IMR-90 (cell line): ENCODE measurements around the gene IL23A. TPM values are rescaled to one million over a fixed set of nuclear protein-coding genes. Genes with fewer than 3 reads are reported as not detected.

Source experiments
- ATAC-seq: fragments of 200-7000 bp; cut with Tn5 transposase; 2 replicates; pipeline ENCODE4 v1.9.1; 2020; ENCODE audit warnings: low read depth, mild to moderate bottlenecking, moderate library complexity
- BruUV-seq: library from RNA; stranded (reverse); fragments of 400-500 nt; replicated peaks from 2 replicates; lab custom pipeline; 2021; lab: Mats Ljungman, UMichigan
- CTCF ChIA-PET: fragments of 300-600 bp; formaldehyde crosslinking; extraction: SDS; loops from one replicate; lab custom pipeline; 2021; ENCODE audit warnings: antibody characterized with exemption; lab: Yijun Ruan, JAX
- POLR2A ChIA-PET: fragments of 300-600 bp; sonication (Branson Sonifier 250); formaldehyde crosslinking; loops from one replicate; lab custom pipeline; 2022; ENCODE audit warnings: antibody characterized with exemption; ENCODE audit not compliant: unreplicated experiment; lab: Charles Lee
- DNase-seq: peaks from one replicate; pipeline ENCODE4 v3.0.0; 2013
- H2AFZ ChIP-seq: replicated peaks from 2 replicates; pipeline ENCODE3; 2013; ENCODE audit warnings: low read length, mild to moderate bottlenecking; ENCODE audit not compliant: poor library complexity
- H2AK5ac ChIP-seq: 2 replicates; pipeline ENCODE4 v1.6.1; 2013; ENCODE audit warnings: low read depth, low read length, inconsistent platforms
- H2AK9ac ChIP-seq: replicated peaks from 2 replicates; pipeline ENCODE3; 2013; ENCODE audit warnings: mild to moderate bottlenecking, low read depth, low read length, moderate library complexity; ENCODE audit not compliant: poor library complexity
- H2BK120ac ChIP-seq: 2 replicates; pipeline ENCODE4 v1.6.1; 2013; ENCODE audit warnings: low read depth, low read length, inconsistent platforms
- H2BK15ac ChIP-seq: 3 replicates; pipeline ENCODE4 v1.6.1; 2013; ENCODE audit warnings: low read depth, low read length, inconsistent platforms
- H2BK20ac ChIP-seq: 2 replicates; pipeline ENCODE4 v1.6.1; 2013; ENCODE audit warnings: low read depth, mild to moderate bottlenecking, inconsistent platforms, low read length, moderate library complexity
- H2BK5ac ChIP-seq: 2 replicates; pipeline ENCODE4 v1.6.1; 2013; ENCODE audit warnings: mild to moderate bottlenecking, low read depth, low read length, inconsistent platforms; ENCODE audit not compliant: poor library complexity, severe bottlenecking
- H3K14ac ChIP-seq: replicated peaks from 2 replicates; pipeline ENCODE4 v1.6.1; 2013; ENCODE audit warnings: low read depth, low read length, inconsistent platforms
- H3K18ac ChIP-seq: 2 replicates; pipeline ENCODE4 v1.6.1; 2013; ENCODE audit warnings: low read depth, low read length, control low read depth
- H3K23ac ChIP-seq: 2 replicates; pipeline ENCODE4 v1.6.1; 2013; ENCODE audit warnings: low read depth, low read length, inconsistent platforms
- H3K27ac ChIP-seq: 2 replicates; pipeline ENCODE4 v1.5.1; 2013; ENCODE audit warnings: mild to moderate bottlenecking, control low read depth, low read length; ENCODE audit not compliant: insufficient read depth
- H3K27me3 ChIP-seq: 2 replicates; pipeline ENCODE4 v1.6.1; 2013; ENCODE audit warnings: low read length; ENCODE audit not compliant: control insufficient read depth, insufficient read depth
- H3K36me3 ChIP-seq: 2 replicates; pipeline ENCODE4 v1.6.1; 2013; ENCODE audit warnings: low read length, mixed read lengths; ENCODE audit not compliant: control insufficient read depth, insufficient read depth
- H3K4ac ChIP-seq: 2 replicates; pipeline ENCODE4 v1.6.1; 2013; ENCODE audit warnings: low read depth, low read length, inconsistent platforms
- H3K4me1 ChIP-seq: 2 replicates; pipeline ENCODE4 v1.6.1; 2013; ENCODE audit warnings: low read length, mixed read lengths; ENCODE audit not compliant: control insufficient read depth, insufficient read depth
- H3K4me2 ChIP-seq: 2 replicates; pipeline ENCODE4 v1.6.1; 2013; ENCODE audit warnings: low read depth, mild to moderate bottlenecking, control low read depth, low read length, moderate library complexity
- H3K4me3 ChIP-seq: 2 replicates; pipeline ENCODE4 v1.5.1; 2013; ENCODE audit warnings: low read depth, mild to moderate bottlenecking, control low read depth, low read length, moderate library complexity; ENCODE audit not compliant: insufficient read depth
- H3K56ac ChIP-seq: 2 replicates; pipeline ENCODE4 v1.6.1; 2013; ENCODE audit warnings: low read length, inconsistent platforms; ENCODE audit not compliant: insufficient read depth; ENCODE audit errors: extremely low read depth
- H3K79me1 ChIP-seq, 2 experiments: 2 replicates each; pipeline ENCODE4 v1.6.1; 2013; ENCODE audit warnings: low read length in 2 of 2, inconsistent platforms in 1 of 2, low read depth in 1 of 2
- H3K9ac ChIP-seq: 2 replicates; pipeline ENCODE4 v1.6.1; 2013; ENCODE audit warnings: low read depth, low read length, control low read depth
- H3K9me1 ChIP-seq: 2 replicates; pipeline ENCODE4 v1.6.1; 2013; ENCODE audit warnings: low read length, inconsistent platforms; ENCODE audit not compliant: insufficient read depth
- H3K9me3 ChIP-seq: 2 replicates; pipeline ENCODE4 v1.6.1; 2013; ENCODE audit warnings: low read length; ENCODE audit not compliant: control insufficient read depth, insufficient read depth
- H4K20me1 ChIP-seq: 2 replicates; pipeline ENCODE4 v1.6.1; 2013; ENCODE audit warnings: low read length, inconsistent platforms; ENCODE audit not compliant: insufficient read depth
- H4K5ac ChIP-seq: 2 replicates; pipeline ENCODE4 v1.6.1; 2013; ENCODE audit warnings: mild to moderate bottlenecking, low read depth, low read length, control low read depth
- H4K8ac ChIP-seq, 2 experiments: 2 replicates each; pipeline ENCODE4 v1.6.1; 2013; ENCODE audit warnings: low read depth in 2 of 2, low read length in 2 of 2, control low read depth in 1 of 2, inconsistent platforms in 1 of 2
- H4K91ac ChIP-seq: 2 replicates; pipeline ENCODE4 v1.6.1; 2013; ENCODE audit warnings: low read depth, low read length, inconsistent platforms; ENCODE audit not compliant: insufficient read depth
- BHLHE40 ChIP-seq: fragments of 150-350 bp; IDR thresholded peaks from 2 replicates; pipeline ENCODE4 v1.6.1; 2016; ENCODE audit warnings: mild to moderate bottlenecking, low read depth, low read length
- CEBPB ChIP-seq: IDR thresholded peaks from 2 replicates; pipeline ENCODE4 v1.6.1; 2012; ENCODE audit warnings: low read depth, low read length, improper control_type of control experiment
- MAZ ChIP-seq: IDR thresholded peaks from 2 replicates; pipeline ENCODE4 v1.6.1; 2012; ENCODE audit warnings: low read depth, mild to moderate bottlenecking, low read length, improper control_type of control experiment, moderate library complexity, borderline replicate concordance
- MXI1 ChIP-seq: IDR thresholded peaks from 2 replicates; pipeline ENCODE4 v1.6.1; 2012; ENCODE audit warnings: low read depth, mild to moderate bottlenecking, low read length, moderate library complexity, borderline replicate concordance
- RAD21 ChIP-seq: IDR thresholded peaks from 2 replicates; pipeline ENCODE4 v1.6.1; 2012; ENCODE audit warnings: low read length, improper control_type of control experiment
- SMC3 ChIP-seq: fragments of 150-350 bp; IDR thresholded peaks from 2 replicates; pipeline ENCODE4 v1.6.1; 2016; ENCODE audit warnings: low read depth, mild to moderate bottlenecking, antibody characterized with exemption, low read length, moderate library complexity
- USF2 ChIP-seq: fragments of 150-350 bp; IDR thresholded peaks from 2 replicates; pipeline ENCODE4 v1.6.1; 2017; ENCODE audit warnings: mild to moderate bottlenecking, antibody characterized with exemption, low read length, low read depth
- WGBS, 2 experiments: methylation state at CpG; one replicate each; pipeline versions ENCODE4 v1.1.5 to v1.1.7; 2013; ENCODE audit warnings: missing lambda C conversion rate in 2 of 2; ENCODE audit not compliant: insufficient read length in 1 of 2; ENCODE audit errors: extremely low coverage in 2 of 2; 5-methylcytosine and 5-hydroxymethylcytosine counted together
- dilution Hi-C: fragments of 300-500 bp; cut with HindIII; formaldehyde crosslinking; loops from one replicate; pipeline ENCODE4 v1.14.3; 2018; ENCODE audit warnings: low sequenced_read_pairs; ENCODE audit not compliant: unreplicated experiment
- in situ Hi-C: fragments of 300-500 bp; cut with MboI; formaldehyde crosslinking; loops from 3 replicates; pipeline ENCODE4 v1.14.3; 2019; ENCODE audit warnings: low sequenced_read_pairs, inconsistent platforms, mixed read lengths
- intact Hi-C: fragments of 100-400 bp; cut with micrococcal nuclease; formaldehyde crosslinking; loops from 2 replicates; pipeline ENCODE4 v1.10.0; 2022
- microRNA-seq, 2 experiments: library from miRNA; stranded (forward) in 1 of 2; unstranded in 1 of 2; fragments of 10-50 nt in 1 of 2; fragments of <30 nt in 1 of 2; gene quantifications in 1 of 2; microRNA quantifications in 1 of 2; one replicate each; pipeline versions ENCODE3 to v1.1.0; 2013 to 2020; ENCODE audit not compliant: insufficient read depth in 1 of 2, insufficient read length in 1 of 2, unreplicated experiment in 1 of 2
- polyA plus RNA-seq, 3 experiments: library from polyadenylated mRNA; depleted of rRNA; stranded (reverse); fragments of >200 nt; gene quantifications; 2 replicates each; pipeline ENCODE4 v1.2.3, GENCODE V29; 2012; ENCODE audit warnings: low replicate concordance in 1 of 3
- small RNA-seq, 5 experiments: library from RNA; depleted of rRNA; stranded (forward); fragments of <200 nt; gene quantifications; one replicate each; pipeline ENCODE3, GENCODE V24; 2012
- total RNA-seq: library from RNA; depleted of rRNA; stranded (reverse); fragments of >200 nt; gene quantifications from 2 replicates; pipeline ENCODE4 v1.2.3, GENCODE V29; 2012; rRNA removed

IL23A gene
- total and polyA plus RNA-seq, 2 of the 4 experiments (the other 2 are of a cell fraction): 0.55 TPM; not detected in 1

- dilution Hi-C loops: no loop called here
- DNase-seq (no peak), ATAC-seq (no peak)
- Histone ChIP-seq H2AK9ac (no peak overlapping the region), H2BK120ac (0 out of 2 replicates have a peak overlapping the region, but pooled peaks have one; percentile 7), H3K4ac (no peak overlapping the region), H4K5ac (no peak overlapping the region), H4K91ac (no peak overlapping the region), H4K8ac (no peak overlapping the region), H2BK20ac (no peak overlapping the region), H3K18ac (no peak overlapping the region), H3K27me3 (no peaks in the 10 kb centered on the region; the same call in 1 of the 2 replicates), H3K9ac (no peak overlapping the region), H2BK15ac (no peak overlapping the region), H3K9me3 (no peaks in the 10 kb centered on the region), H3K14ac (no peak overlapping the region), H3K4me3 (no peak overlapping the region), H3K4me2 (no peak overlapping the region), H2AFZ (no peak overlapping the region), H3K36me3 (no peaks in the 10 kb centered on the region), H3K27ac (no peak overlapping the region), H2AK5ac (no peak overlapping the region), H3K9me1 (peaks cover 3% of the 10 kb centered on the region; the same call in 1 of the 2 replicates), H3K79me1 (no peaks in the 10 kb centered on the region), H4K20me1 (no peaks in the 10 kb centered on the region), H3K4me1 (peaks cover 9% of the 10 kb centered on the region), H3K56ac (no peak overlapping the region), H2BK5ac (no peak overlapping the region), H3K23ac (no peak overlapping the region)
- ChIA-PET CTCF (no interaction called here), POLR2A (no interaction called here)
- no TSS peak for BruUV-seq
- in situ Hi-C loops: no loop called here
- WGBS, 2 experiments: 100% methylated on average over 1 of the region's 5 CpGs; no CpG with 5 or more reads in 1 of the 2 experiments
- no peak for TF ChIP-seq BHLHE40
- no peak for TF ChIP-seq CEBPB
- no peak for TF ChIP-seq USF2
- no peak for TF ChIP-seq MAZ
- TF ChIP-seq SMC3: no peak
- no peak for TF ChIP-seq MXI1
- TF ChIP-seq RAD21: no peak
- intact Hi-C loops: loop anchor here (5.0 kb wide), 1 partner anchor 48 kb away; no protein-coding TSS in a partner anchor
These were observed 50.7 kb downstream of the IL23A start for GRCh38 chr12:56389412-56389811.

Small RNA genes lying within 50 kb of the gene (microRNA-seq; reads per million reads assigned to microRNA genes)
- gene RNU7-40P (ENCODE audit: insufficient read depth, insufficient read length): not detected

Small RNA genes lying within 50 kb of the gene (small RNA-seq; reads per million reads assigned to genes)
- 0 to 3.0 (median 0.15) reads per million in 5 experiments for gene RNU7-40P

Other genes with a start within 250 kb of the IL23A start
- gene PA2G4, start 234.3 kb upstream of the IL23A start, total RNA-seq: 198 and 251 TPM in 2 replicates
- 158 and 166 TPM in 2 replicates for gene PA2G4, start 234.3 kb upstream of the IL23A start, polyA plus RNA-seq (2012; rRNA removed)
- gene RPL41, start 222.3 kb upstream of the IL23A start, total RNA-seq: 1,119 and 1,341 TPM in 2 replicates
- gene RPL41, start 222.3 kb upstream of the IL23A start, polyA plus RNA-seq (2012; rRNA removed): 8,623 and 9,394 TPM in 2 replicates
- 3.3 and 3.6 TPM in 2 replicates for gene ZC3H10, start 220.6 kb upstream of the IL23A start, total RNA-seq
- gene ZC3H10, start 220.6 kb upstream of the IL23A start, polyA plus RNA-seq (2012; rRNA removed): 1.1 and 1.5 TPM in 2 replicates
- gene ESYT1, start 210.6 kb upstream of the IL23A start, total RNA-seq: 137 and 150 TPM in 2 replicates
- gene ESYT1, start 210.6 kb upstream of the IL23A start, polyA plus RNA-seq (2012; rRNA removed): 153 and 157 TPM in 2 replicates
- 78.3 and 90.0 TPM in 2 replicates for gene MYL6B, start 186.3 kb upstream of the IL23A start, total RNA-seq
- gene MYL6B, start 186.3 kb upstream of the IL23A start, polyA plus RNA-seq (2012; rRNA removed): 112 and 117 TPM in 2 replicates
- gene MYL6, start 180.5 kb upstream of the IL23A start, total RNA-seq: 4,816 and 6,155 TPM in 2 replicates
- gene MYL6, start 180.5 kb upstream of the IL23A start, polyA plus RNA-seq (2012; rRNA removed): 6,979 and 8,569 TPM in 2 replicates
- 41.4 and 42.3 TPM in 2 replicates for gene SMARCC2, start 149.4 kb upstream of the IL23A start, total RNA-seq
- 43.8 and 44.3 TPM in 2 replicates for gene SMARCC2, start 149.4 kb upstream of the IL23A start, polyA plus RNA-seq (2012; rRNA removed)
- gene RNF41, start 117.0 kb upstream of the IL23A start, total RNA-seq: 191 and 272 TPM in 2 replicates
- 112 and 125 TPM in 2 replicates for gene RNF41, start 117.0 kb upstream of the IL23A start, polyA plus RNA-seq (2012; rRNA removed)
- gene NABP2, start 114.5 kb upstream of the IL23A start, total RNA-seq: 29.2 and 31.4 TPM in 2 replicates
- gene NABP2, start 114.5 kb upstream of the IL23A start, polyA plus RNA-seq (2012; rRNA removed): 37.4 and 42.5 TPM in 2 replicates
- not detected in 2 replicates for gene SLC39A5, start 108.8 kb upstream of the IL23A start, total RNA-seq
- gene SLC39A5, start 108.8 kb upstream of the IL23A start, polyA plus RNA-seq (2012; rRNA removed): not detected in 2 replicates
- gene ANKRD52, start 80.5 kb upstream of the IL23A start, total RNA-seq: 15.4 and 16.1 TPM in 2 replicates
- 35.9 and 36.2 TPM in 2 replicates for gene ANKRD52, start 80.5 kb upstream of the IL23A start, polyA plus RNA-seq (2012; rRNA removed)
- 4.7 TPM in 2 replicates for gene COQ10A, start 71.9 kb upstream of the IL23A start, total RNA-seq
- 10.2 and 10.8 TPM in 2 replicates for gene COQ10A, start 71.9 kb upstream of the IL23A start, polyA plus RNA-seq (2012; rRNA removed)
- 90.5 and 139 TPM in 2 replicates for gene CS, start 38.6 kb upstream of the IL23A start, total RNA-seq
- 120 and 146 TPM in 2 replicates for gene CS, start 38.6 kb upstream of the IL23A start, polyA plus RNA-seq (2012; rRNA removed)
- 65.2 and 76.7 TPM in 2 replicates for gene CNPY2, start 22.9 kb upstream of the IL23A start, total RNA-seq
- gene CNPY2, start 22.9 kb upstream of the IL23A start, polyA plus RNA-seq (2012; rRNA removed): 175 and 177 TPM in 2 replicates
- gene PAN2, start 4.9 kb upstream of the IL23A start, total RNA-seq: 7.5 and 9.7 TPM in 2 replicates
- gene PAN2, start 4.9 kb upstream of the IL23A start, polyA plus RNA-seq (2012; rRNA removed): 16.6 and 20.2 TPM in 2 replicates
- gene STAT2, start 21.2 kb downstream of the IL23A start, total RNA-seq: 125 and 182 TPM in 2 replicates
- 63.9 and 99.3 TPM in 2 replicates for gene STAT2, start 21.2 kb downstream of the IL23A start, polyA plus RNA-seq (2012; rRNA removed)
- not detected in 2 replicates for gene APOF, start 24.0 kb downstream of the IL23A start, total RNA-seq
- gene APOF, start 24.0 kb downstream of the IL23A start, polyA plus RNA-seq (2012; rRNA removed): not detected in 2 replicates
- gene TIMELESS, start 110.5 kb downstream of the IL23A start, total RNA-seq: 9.4 and 10.4 TPM in 2 replicates
- 6.0 and 7.3 TPM in 2 replicates for gene TIMELESS, start 110.5 kb downstream of the IL23A start, polyA plus RNA-seq (2012; rRNA removed)
- gene MIP, start 115.8 kb downstream of the IL23A start, total RNA-seq: not detected in 2 replicates
- gene MIP, start 115.8 kb downstream of the IL23A start, polyA plus RNA-seq (2012; rRNA removed): not detected in 2 replicates
- 1.4 and 1.8 TPM in 2 replicates for gene SPRYD4, start 129.7 kb downstream of the IL23A start, total RNA-seq
- 1.7 TPM in 2 replicates for gene SPRYD4, start 129.7 kb downstream of the IL23A start, polyA plus RNA-seq (2012; rRNA removed)
- gene GLS2, start 149.3 kb downstream of the IL23A start, total RNA-seq: under 0.01 and 0.36 TPM in 2 replicates
- gene GLS2, start 149.3 kb downstream of the IL23A start, polyA plus RNA-seq (2012; rRNA removed): 0.21 and 0.40 TPM in 2 replicates
- 28.3 and 38.0 TPM in 2 replicates for gene RBMS2, start 182.9 kb downstream of the IL23A start, total RNA-seq
- 41.9 and 43.6 TPM in 2 replicates for gene RBMS2, start 182.9 kb downstream of the IL23A start, polyA plus RNA-seq (2012; rRNA removed)